ENCODE data around the gene FBXO33.

FBXO33 gene, protein sequence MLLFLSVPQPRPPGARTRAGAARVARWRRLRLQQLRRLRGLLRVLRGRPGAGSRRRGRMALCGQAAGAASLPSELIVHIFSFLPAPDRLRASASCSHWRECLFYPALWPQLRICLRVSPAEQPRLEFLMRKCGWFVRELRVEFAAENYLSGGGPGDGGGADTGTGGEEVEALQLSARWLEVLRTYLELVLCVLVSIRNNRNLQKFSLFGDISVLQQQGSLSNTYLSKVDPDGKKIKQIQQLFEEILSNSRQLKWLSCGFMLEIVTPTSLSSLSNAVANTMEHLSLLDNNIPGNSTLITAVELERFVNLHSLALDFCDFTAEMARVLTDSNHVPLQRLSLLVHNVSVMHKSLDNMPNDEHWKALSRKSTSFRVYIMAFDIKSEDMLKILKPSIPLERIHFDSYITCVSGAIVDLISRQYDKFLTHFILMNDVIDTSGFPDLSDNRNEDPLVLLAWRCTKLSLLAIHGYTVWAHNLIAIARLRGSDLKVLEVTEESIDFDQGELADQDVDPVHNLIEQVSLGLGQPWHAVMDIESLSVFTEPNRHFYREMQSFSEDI

DNA sequence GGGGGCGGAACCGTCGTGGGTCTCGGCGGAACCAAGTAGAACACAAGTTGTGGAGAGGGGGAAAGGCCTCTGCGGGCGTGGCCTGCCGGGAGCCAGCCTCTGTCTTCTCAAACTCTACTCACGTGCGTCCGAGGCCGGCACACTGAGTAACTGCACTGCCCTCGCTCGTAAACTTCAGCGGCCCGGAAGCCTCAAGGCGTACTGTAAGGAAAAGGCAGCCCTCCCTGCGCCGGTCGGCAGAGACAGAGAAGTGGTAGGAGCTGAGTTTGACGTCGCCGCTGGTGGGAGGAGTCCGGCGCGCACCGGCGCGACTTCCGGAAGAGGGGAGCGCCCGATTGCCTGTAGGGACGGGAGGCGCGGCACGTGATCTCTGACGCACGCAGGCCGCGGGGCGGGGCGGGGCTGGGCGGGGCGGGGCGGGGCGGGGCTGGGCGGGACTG lies at the start of gene FBXO33:
FBXO33 (minus strand) TSS at position 255 of the 440 bp plus-strand sequence. CDS start 271 bp downstream, outside the sequence.
- DNase-seq, result peak; percentile 91

DNA sequence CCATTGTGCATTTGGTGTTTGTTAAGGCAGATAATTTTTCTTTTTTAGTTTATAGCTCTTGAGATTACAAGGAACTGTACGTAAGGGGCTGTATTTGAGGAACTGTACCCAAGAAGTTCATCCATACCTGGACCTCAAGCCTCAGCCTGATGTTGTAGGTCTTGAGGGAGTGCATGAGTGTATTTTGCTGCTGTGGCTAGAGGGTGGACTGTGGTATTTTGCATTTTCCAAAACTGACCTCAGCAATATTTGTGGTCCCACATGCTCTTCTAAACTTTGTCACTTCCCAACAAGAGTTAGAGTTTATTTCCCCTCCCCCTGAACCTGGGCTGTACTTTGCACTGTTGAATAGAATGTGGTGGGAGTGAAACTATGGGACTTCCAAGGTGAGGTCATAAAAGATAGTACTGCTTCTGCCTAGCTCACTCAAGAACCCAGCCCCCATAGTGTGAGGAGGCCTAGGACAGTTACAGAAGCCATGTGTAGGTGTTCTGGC lies 42.2 kb upstream of the FBXO33 start:
- no peak for DNase-seq

DNA sequence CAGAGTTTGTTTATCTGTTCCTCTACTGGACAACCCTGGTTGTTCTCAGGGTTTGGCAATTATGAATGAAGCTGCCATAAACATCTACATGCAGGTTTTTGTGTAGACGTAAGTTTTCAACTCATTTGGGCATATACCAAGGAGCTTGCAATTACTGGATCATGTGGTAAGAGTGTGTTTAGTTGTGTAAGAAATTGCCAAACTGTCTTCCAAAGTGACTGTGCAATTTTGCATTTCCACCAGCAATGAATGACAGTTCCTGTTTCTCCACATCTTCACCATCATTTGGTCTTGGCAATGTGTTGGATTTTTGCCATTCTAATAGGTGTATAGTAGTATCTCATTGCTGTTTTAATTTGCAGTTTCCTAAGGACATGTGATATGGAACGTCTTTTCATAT lies 39.8 kb upstream of the FBXO33 start:
- DNase-seq, result no peak

DNA sequence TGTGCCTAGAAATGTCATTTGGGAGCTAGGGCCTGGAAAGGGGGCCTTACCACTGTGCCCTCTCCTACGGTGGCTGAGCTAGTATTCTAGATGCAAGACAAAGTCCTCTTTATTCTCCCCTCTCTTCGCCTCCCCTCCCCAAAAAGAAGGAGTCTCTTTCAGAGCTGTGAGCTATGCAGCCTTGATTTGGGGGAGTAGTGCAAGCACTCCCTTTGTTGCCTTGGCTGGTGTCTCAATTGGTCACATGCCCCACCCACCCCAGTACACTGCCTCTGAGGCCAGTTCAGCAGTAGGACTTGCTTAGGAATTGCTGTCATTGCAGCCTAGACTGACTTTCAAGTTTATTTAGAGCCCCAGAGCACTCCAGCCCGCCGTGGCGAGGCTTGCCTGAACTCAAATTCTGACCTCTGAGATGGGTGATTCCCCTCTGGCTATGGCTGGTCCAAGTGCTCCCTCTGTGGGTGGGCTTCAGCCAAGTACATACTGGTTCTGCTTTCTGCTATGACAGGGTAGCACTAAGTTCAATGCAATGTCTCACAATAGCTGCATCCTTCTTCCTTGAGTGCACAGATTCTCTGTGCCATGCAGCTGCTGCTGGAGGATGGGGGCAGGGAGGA lies 37.0 kb upstream of the FBXO33 start:
- no peak for DNase-seq

DNA sequence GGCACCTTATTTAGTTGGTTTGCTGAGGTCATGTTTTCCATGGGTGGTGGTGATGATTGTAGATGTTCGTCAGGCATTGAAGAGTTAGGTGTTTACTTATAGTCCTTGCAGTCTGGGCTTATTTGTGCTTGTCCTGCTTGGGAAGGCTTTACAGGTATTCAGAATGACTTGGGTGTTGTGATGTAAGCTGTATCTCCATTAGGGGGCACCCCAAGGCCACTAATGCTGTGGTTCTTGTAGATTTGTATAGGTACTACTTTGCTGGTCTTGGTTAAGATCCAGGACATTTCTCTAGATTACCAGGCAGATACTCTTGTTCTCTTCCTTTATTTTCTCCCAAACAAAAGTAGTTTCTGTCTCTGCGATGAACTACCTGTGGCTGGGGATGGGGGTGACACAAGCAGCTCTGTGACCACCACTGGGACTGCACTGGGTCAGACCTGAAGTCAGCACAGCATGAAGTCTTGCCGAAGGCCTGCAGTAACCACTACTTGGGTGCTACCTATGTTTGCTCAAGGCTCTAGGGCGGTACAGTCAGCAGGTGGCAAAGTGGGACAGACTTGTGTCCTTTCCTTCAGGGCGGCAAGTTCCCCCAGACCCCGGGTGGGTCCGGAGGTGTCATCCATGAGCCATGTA lies 35.8 kb upstream of the FBXO33 start:
- peak; percentile 4 for DNase-seq

DNA sequence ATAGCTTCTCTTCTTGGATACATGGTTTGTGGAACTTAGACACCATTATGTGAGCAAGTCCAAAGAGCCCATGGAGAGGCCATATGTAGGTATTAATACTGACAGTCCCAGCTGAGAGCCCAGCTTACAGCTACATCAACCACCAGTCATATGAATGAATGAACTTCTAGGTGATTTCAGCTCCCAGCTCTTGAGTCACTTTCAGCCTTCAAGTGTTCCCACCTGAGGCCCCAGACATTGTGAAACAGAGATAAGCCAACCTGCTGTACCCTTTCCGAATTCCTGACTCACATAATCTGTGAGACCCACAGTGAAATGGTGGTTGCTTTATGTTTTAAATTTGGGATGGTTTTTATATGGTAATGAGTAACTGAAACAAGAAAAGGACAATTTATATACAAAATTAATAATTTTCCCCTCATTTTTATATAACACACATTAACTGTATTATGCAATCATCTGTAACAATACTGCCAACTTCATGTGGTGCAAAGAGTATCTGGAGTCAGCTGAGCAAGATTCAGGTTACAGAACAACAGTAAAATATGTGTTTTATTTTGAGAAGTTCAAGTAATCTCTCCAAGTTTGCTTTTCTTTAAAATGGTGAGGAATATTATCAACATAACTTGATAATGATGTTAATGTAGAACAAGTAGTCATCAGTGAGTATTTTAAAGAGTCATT lies 27.7 kb upstream of the FBXO33 start:
- DNase-seq, result no peak

DNA sequence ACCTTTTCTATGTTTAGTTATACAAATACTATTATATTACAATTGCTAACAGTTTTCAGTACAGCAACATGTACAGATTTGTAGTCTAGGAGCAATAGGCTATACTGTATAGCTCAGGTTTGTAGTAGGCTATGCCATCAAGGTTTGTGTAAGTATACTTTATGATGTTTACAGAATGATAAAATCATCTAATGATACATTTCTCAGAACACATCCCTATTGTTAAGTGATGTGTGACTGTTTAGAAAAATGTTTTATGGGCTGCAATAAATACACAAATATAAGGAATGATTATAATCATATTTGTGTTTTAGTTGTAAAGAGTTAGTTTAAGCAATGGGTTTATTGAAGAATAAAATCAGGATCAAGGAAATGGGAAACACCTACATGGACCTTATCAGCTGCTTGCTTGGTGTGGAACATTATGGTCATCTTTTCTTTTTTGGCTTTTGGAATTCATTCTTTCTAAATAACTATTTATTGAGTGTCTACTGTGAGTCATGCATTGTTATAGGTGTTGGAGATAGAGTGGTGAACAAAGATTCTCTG lies 24.5 kb upstream of the FBXO33 start:
- DNase-seq, result no peak

DNA sequence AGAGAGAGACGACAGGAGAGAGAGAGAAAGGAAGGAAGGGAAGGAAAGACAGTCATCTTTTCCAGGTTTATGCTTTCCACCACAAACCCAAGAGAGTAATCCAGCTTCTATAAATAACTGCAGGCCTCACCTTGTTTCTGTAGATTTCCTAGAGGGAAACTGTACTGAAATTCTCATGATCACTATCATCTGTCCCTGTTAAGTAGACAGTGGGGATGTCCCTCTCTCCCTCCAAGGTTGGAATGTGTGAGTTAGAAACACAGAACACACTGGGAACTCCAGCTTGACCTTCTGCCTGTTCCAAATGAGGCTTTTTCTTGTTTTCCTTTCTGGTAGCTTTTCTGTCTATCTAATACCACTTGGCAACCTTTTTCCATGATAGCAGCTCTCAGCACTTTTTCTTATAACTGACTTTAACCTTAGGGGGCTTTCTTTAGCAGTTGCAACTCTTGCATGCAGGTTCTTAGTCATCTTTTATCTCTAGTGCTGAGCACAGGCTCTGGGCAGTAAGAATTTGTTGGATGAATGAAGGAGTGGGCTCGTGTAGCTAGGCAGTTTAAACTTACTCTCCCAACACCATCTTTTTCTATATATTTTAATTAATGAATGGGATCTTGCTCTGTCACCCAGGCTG lies 22.8 kb upstream of the FBXO33 start:
- no peak for DNase-seq

DNA sequence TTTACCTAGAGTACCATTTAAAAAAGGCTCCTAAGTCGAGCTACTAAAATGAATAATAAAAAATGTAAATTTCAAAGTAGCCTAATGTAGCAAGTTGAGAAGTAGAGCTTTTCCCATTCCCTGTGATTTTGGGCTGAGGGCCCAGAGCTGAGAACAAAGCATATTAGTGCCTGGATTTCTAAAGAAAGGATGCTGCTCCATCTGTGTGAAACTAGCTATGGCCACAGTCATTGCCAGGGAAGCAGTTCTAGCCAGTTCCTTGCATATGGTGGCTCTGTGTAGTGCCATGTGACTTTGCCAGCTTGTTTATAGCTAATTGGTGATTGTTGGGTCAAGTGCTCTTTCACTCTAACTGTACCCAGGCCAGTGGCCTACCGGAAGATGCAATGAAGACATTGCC lies 20.4 kb upstream of the FBXO33 start:
- no peak for DNase-seq

DNA sequence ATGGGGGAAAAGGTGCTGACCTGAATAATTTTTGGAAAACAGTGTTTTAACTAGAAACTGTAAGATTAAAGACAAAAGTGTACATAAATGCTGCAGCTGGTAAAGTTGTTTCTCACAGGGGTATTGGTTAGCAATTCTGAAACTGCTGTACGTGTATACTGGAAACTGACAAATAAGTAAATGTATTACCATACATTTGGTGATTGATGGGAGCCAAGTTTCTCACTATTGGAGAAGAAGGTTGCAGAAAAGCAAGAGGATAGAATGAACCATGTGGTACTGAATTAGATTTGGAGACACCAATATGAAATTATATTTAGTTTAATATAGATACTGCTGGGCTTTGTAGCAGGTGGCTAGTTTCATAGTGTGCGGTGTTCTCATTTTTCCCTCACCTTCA lies 19.6 kb upstream of the FBXO33 start:
- DNase-seq, result no peak

DNA sequence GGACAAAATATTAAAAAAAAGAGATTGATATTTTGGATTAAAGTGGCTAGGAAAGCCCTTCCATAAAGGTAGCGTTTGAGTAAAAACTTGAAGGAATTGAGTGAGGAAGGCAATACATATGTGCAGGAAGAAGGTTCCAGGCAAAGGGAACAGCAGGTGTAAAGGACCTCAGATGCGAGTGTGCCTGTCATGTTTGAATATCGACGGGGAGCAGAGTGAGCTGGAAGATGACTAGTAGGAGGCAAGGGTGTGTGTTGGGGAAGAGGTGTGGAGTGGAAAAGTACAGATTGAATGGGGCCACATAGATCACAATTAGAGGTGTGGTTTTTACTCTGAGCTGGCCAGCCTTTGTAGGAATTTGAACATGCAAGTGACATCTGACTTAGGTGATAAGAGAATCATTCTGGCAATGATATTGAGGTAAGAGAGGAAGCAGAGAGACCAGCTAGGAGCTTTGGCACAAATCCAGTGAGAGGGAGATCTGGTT lies 15.0 kb upstream of the FBXO33 start:
- DNase-seq, result no peak

DNA sequence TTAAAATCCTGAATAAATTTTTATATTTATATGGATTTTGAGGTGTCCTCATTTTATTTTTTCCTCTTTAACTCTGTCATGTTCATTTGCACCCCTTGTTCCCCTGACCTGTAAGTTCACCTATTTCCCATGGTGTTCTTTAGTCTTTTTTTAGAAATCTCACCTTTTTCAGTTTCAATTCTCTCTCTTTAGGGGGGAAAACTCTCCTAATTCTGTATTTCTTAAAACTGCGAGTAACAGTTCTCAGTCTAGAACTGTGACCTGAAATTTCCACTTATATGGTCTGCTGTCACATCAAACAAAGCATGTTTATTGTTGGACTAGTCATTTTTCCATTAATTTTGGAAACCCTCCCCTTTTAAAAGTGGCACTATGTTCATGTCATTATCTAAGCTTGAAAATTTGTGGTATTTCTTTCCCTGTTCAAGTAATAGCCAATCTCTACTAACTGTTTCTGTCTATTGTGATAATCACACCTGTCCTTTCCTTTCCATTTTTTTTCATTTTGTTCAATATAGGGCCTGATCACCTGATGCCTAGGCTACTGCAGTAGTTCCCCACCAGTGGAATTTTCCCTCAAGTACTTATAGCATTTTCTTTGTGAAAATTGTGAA lies 14.0 kb upstream of the FBXO33 start:
- no peak for DNase-seq

DNA sequence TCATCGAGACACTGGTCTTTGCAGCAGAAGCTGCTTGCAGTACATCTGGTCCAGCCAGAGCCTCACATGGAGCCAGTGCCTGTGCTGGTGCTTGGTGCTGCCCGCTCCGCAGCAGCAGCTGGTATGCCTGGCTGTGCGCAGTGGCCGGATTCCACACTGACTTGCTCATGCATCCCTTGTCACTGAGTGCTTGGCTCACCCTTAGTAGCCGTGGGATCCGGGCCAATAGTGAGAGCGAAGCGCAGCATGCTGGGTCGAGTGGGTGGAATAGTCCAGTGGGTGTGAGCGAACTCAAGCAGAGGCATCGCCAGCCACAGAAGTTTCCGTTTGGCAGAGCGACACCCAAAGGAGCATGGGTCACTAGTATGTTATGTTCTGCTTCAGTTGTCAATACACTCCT lies 10.1 kb upstream of the FBXO33 start:
- DNase-seq, result no peak

DNA sequence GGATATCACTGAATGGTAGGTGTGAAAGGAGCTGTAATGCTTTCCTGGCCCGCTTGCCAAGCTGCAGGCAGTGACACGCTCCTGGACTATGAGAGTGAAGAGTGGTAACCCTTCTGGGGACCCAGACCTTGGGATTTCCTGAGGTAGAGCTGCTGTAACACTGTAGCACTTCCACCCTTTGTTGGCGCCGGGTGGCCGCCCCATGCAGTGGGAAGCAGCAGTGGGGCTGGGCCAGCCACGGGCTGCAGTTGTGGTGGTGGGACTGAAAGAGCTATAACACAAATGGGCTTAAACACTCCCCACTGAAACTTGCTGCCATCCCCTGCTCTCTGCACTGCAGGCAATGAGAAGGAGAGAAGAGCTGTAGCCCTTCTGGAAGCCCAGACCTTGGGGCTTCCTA lies 9.6 kb upstream of the FBXO33 start:
- DNase-seq, result no peak

DNA sequence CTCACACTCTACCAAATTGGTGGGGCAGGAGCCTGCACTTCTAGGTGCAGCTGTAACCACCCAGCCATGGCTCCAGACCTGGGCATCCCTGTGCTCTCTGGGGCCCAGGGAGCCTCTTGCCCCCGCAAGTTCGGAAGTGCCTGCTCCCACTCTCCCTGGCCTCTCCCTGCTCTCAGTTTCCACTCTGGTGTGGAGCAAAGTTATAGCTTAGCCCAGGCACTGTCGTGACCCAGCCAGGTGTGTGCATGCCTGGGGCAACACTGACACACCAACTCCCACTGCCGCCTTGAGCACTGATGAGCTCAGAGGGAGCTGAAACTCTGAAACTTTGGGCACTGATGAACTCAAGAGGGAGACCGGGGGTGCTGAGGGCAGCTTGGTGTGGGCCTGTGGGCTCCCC lies 8.7 kb upstream of the FBXO33 start:
- no peak for DNase-seq

DNA sequence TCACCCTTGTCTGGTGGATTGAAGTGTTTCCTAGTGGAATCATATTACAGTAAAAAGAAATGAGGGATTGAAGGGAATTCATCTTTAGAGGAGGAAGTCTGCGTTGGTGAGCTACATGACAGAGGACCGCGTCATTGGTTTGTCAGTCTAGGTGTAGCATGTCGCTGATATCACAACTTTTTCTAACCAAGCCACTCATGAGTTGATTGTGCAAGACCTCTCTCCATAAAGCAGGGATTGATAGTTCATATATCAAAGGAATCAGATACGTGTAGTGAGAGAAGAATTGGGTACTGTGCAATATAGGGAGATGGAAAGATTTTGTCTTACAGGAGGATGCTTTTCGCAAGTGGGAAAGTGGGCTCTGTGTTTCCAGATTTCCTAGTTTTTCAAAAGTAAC lies 3.0 kb upstream of the FBXO33 start:
- DNase-seq, result no peak

DNA sequence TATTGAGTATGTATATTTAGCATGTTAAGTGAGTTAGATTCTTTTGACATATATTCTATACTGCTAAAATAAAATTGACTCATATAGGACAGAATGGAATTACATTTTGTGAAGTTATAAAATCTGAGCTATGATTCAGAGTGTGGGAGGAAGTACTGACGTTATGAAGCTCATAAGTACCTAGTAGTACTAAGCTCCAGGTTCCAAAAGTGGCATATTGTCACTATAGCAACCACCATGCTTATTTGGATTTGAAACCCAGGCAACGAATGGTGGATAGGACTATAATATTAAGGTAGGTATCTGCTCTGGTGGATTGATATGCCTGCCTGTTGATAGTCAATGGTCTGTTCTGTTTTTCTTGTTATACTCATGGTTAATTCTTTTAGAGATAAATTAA lies 2.2 kb upstream of the FBXO33 start:
- no peak for DNase-seq

DNA sequence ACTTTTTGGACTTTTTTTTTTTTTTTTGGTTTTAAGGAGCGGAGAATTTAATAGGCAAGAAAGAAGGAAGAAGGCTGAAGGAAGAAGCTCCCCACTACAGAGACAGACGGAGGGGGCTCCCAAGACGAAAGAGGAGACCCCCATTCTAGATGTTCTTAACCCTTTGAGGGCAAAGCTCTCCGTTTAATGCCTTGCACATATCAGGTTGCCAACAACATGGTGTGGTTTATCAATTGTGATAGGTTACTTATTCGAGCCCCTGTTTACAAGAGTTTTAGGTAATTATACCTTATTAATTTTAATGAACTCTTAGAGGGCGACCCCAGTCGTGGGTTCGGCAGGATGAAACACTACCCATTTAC lies 1.2 kb upstream of the FBXO33 start:
- no peak for DNase-seq

DNA sequence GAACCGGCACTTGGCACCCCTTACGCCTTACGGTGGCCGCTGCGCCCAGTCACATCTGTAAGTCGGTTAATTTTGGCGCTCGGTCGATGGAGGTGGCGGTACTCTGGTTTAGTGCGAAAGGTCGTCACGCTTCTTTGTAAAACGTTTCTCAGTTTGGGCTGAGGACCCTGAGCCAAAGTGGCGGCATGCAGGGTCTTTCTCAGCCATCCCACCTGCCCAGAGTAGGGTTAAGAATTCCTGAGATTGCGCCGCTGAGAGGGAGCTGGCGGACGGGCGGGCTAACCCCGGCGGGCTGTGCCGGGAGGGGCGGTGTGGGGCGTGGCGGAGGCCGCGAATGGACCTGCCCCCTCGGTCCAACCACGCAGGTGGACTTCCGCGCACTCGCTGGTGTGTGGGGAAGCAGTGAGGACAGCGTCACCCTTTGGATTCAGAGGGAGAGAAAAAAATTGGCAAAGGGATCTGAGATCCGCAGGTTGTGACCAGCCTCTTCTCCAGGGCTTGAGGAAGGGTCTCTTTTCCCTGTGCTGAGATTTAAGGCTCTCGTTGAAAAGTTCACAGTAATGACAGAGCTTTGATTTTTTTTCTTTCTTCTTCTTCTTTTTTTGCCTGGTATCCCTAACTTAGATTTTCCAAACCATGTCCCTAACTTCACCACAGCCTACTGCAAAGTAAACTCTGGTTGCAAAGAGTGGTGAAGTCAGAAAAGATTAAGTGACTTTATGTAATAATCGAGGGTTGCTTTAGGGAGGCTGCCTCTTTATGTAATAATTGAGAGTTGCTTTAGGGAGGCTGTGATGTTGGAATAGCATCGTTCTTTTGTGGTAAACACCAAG lies 602 bp upstream of the FBXO33 start:
- DNase-seq, result peak; percentile 91

DNA sequence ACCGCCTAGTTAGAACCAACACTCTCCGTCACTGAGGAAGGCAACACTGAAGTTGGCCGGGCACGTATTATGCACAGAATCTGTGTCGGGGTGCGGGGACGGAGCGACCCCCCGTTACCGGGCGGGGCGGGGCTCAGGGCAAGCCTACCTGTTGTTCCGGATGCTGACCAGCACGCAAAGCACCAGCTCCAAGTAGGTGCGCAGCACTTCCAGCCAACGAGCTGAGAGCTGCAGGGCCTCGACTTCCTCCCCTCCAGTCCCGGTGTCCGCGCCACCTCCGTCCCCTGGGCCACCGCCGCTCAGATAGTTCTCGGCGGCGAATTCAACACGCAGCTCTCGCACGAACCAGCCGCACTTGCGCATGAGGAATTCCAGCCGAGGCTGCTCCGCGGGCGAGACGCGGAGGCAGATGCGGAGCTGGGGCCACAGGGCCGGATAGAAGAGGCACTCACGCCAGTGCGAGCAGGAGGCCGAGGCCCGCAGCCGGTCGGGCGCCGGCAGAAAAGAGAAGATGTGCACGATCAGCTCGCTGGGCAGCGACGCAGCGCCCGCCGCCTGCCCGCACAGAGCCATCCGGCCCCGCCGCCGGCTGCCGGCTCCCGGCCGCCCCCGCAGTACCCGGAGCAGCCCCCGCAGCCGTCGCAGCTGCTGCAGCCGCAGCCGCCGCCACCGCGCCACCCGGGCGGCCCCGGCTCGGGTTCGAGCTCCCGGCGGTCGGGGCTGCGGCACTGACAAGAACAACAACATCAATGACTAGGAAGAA lies 636 bp downstream of the FBXO33 start:
- no peak for DNase-seq
